Mesendoderm (in vitro differentiated cells): ENCODE data around the gene JTB.
"Not testable (repeated sequence)": the region's sequence is repeated elsewhere in the genome, so short reads cannot be mapped to it uniquely, and the experiment has no call there.

Source experiments
- DNase-seq: peaks from one replicate; pipeline ENCODE4 v3.0.0; 2013
- H2AK5ac ChIP-seq: 2 replicates; pipeline ENCODE4 v1.6.1; 2013; ENCODE audit warnings: low read length, inconsistent platforms
- H2BK120ac ChIP-seq: 2 replicates; pipeline ENCODE4 v1.6.1; 2013; ENCODE audit warnings: low read depth, mild to moderate bottlenecking, low read length, moderate library complexity, mixed read lengths
- H2BK15ac ChIP-seq: replicated peaks from 2 replicates; pipeline ENCODE4 v1.6.1; 2013; ENCODE audit warnings: low read depth, mild to moderate bottlenecking, moderate library complexity
- H2BK5ac ChIP-seq: 2 replicates; pipeline ENCODE4 v1.6.1; 2013; ENCODE audit warnings: low read length, inconsistent platforms
- H3K18ac ChIP-seq: 2 replicates; pipeline ENCODE4 v1.6.1; 2013; ENCODE audit warnings: mild to moderate bottlenecking, low read length, mixed read lengths
- H3K23ac ChIP-seq: one replicate; pipeline ENCODE4 v1.6.1; 2013; ENCODE audit warnings: low read length
- H3K27ac ChIP-seq: 2 replicates; pipeline ENCODE4 v1.5.1; 2013; ENCODE audit warnings: low read depth, mild to moderate bottlenecking, inconsistent platforms, low read length, moderate library complexity
- H3K27me3 ChIP-seq: 2 replicates; pipeline ENCODE4 v1.6.1; 2013; ENCODE audit warnings: low read length, control low read depth, mild to moderate bottlenecking, inconsistent platforms; ENCODE audit not compliant: insufficient read depth, poor library complexity
- H3K36me3 ChIP-seq: 2 replicates; pipeline ENCODE4 v1.6.1; 2013; ENCODE audit warnings: low read length, inconsistent platforms; ENCODE audit not compliant: control insufficient read depth, insufficient read depth
- H3K4ac ChIP-seq: one replicate; pipeline ENCODE4 v1.6.1; 2013; ENCODE audit warnings: low read depth, mild to moderate bottlenecking, low read length, moderate library complexity
- H3K4me1 ChIP-seq: 2 replicates; pipeline ENCODE4 v1.6.1; 2013; ENCODE audit warnings: low read depth, low read length, inconsistent platforms; ENCODE audit not compliant: control insufficient read depth
- H3K4me2 ChIP-seq: 2 replicates; pipeline ENCODE4 v1.6.1; 2013; ENCODE audit warnings: low read length
- H3K4me3 ChIP-seq: 2 replicates; pipeline ENCODE4 v1.5.1; 2013; ENCODE audit warnings: mild to moderate bottlenecking, low read length
- H3K56ac ChIP-seq: one replicate; pipeline ENCODE4 v1.6.1; 2013; ENCODE audit warnings: low read length
- H3K79me1 ChIP-seq: 2 replicates; pipeline ENCODE4 v1.6.1; 2013; ENCODE audit warnings: low read length, inconsistent platforms
- H3K79me2 ChIP-seq: 2 replicates; pipeline ENCODE4 v1.6.1; 2013; ENCODE audit warnings: mild to moderate bottlenecking, low read length; ENCODE audit not compliant: control insufficient read depth, insufficient read depth
- H3K9ac ChIP-seq: 2 replicates; pipeline ENCODE4 v1.6.1; 2013; ENCODE audit warnings: low read length, inconsistent platforms
- H4K5ac ChIP-seq: one replicate; pipeline ENCODE4 v1.6.1; 2013; ENCODE audit warnings: low read length
- H4K8ac ChIP-seq: one replicate; pipeline ENCODE4 v1.6.1; 2013; ENCODE audit warnings: low read depth, mild to moderate bottlenecking, control low read depth, low read length, moderate library complexity
- WGBS: extraction: QIAGEN DNeasy Blood & Tissue Kit; methylation state at CpG from one replicate; pipeline ENCODE4 v1.1.7; 2013; ENCODE audit warnings: low lambda C conversion rate, missing lambda C conversion rate; ENCODE audit not compliant: insufficient coverage; ENCODE audit errors: extremely low coverage; 5-methylcytosine and 5-hydroxymethylcytosine counted together

JTB gene

DNA sequence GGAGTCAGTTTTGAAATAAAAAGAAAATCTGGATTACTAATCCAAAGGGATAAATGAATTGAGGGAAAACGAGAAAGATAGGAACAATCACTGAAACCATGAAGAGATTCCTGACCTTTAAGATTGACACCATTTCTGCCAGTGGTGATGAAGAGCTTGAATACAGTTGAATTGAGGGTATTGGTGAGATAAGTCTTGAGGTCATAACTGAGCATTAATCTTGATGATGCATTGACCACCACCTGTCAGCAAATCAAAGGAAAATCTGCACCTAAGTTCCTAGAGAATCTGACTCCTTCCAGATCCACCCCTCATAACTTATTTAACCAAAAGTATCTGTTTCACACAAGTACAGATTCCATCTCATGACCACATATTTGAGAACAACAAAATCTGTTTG is 34.7 kb upstream of the JTB start:
- H4K8ac ChIP-seq: no peak overlapping the region
- DNase-seq: no peak
- no peaks in the 10 kb centered on the region for H3K79me2 ChIP-seq
- no peak overlapping the region for H3K9ac ChIP-seq
- H3K27ac ChIP-seq: no peak overlapping the region
- H3K4me3 ChIP-seq: no peak overlapping the region
- no peak overlapping the region for H3K18ac ChIP-seq
- H3K79me1 ChIP-seq: no peaks in the 10 kb centered on the region
- no peak overlapping the region for H3K4me2 ChIP-seq
- H2BK15ac ChIP-seq: no peak overlapping the region
- H3K56ac ChIP-seq: no peak overlapping the region
- H3K27me3 ChIP-seq: no peaks in the 10 kb centered on the region
- H2AK5ac ChIP-seq: no peak overlapping the region
- no peak overlapping the region for H3K4ac ChIP-seq
- no peak overlapping the region for H2BK5ac ChIP-seq
- H3K4me1 ChIP-seq: no peaks in the 10 kb centered on the region
- no CpG with 5 or more reads among the region's 1 CpG for WGBS
- H2BK120ac ChIP-seq: no peak overlapping the region
- H3K23ac ChIP-seq: no peak overlapping the region
- no peak overlapping the region for H4K5ac ChIP-seq
- H3K36me3 ChIP-seq: no peaks in the 10 kb centered on the region

- Histone ChIP-seq H3K4ac (no peak overlapping the region), H3K27ac (no peak overlapping the region), H3K4me1 (no peaks in the 10 kb centered on the region), H2BK15ac (no peak overlapping the region), H3K36me3 (no peaks in the 10 kb centered on the region), H3K9ac (no peak overlapping the region), H4K5ac (no peak overlapping the region), H2AK5ac (no peak overlapping the region), H4K8ac (no peak overlapping the region), H3K79me2 (no peaks in the 10 kb centered on the region), H3K79me1 (no peaks in the 10 kb centered on the region), H3K56ac (no peak overlapping the region), H3K27me3 (no peaks in the 10 kb centered on the region), H3K18ac (no peak overlapping the region), H3K4me2 (no peak overlapping the region), H2BK120ac (no peak overlapping the region), H3K23ac (no peak overlapping the region), H3K4me3 (no peak overlapping the region), H2BK5ac (no peak overlapping the region)
- no peak for DNase-seq
- WGBS: no CpG with 5 or more reads among the region's 3 CpGs
Observed at GRCh38 chr1:154006136-154006535, 28.7 kb upstream of the JTB start.

DNA sequence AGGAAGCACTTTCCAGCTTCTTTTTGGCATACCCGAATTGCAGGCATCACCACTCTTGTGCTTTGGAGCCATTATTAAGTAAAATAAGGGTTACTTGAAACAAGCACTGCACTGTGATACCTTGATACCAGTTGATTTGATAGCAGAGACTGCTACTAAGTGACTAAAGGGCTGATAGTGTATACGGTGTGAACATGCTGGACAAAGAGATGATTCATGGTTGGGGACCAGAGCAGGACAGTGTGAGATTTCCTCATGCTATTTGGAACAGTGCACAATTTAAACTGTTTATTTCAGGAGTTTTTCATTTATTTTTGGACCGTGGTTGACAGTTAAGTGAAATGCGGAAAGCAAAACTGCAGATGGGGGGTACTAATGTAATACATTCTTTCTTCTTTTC is 22.9 kb upstream of the JTB start:
- no peaks in the 10 kb centered on the region for H3K4me1 ChIP-seq
- no peak overlapping the region for H2BK120ac ChIP-seq
- H3K4me2 ChIP-seq: no peak overlapping the region
- H2BK5ac ChIP-seq: no peak overlapping the region
- H3K27me3 ChIP-seq: no peaks in the 10 kb centered on the region
- WGBS: no CpG with 5 or more reads among the region's 4 CpGs
- no peak overlapping the region for H3K4me3 ChIP-seq
- H3K23ac ChIP-seq: no peak overlapping the region
- no peak overlapping the region for H3K18ac ChIP-seq
- no peak overlapping the region for H2AK5ac ChIP-seq
- DNase-seq: no peak
- H2BK15ac ChIP-seq: no peak overlapping the region
- H3K56ac ChIP-seq: no peak overlapping the region
- no peaks in the 10 kb centered on the region for H3K79me2 ChIP-seq
- no peak overlapping the region for H4K5ac ChIP-seq
- no peak overlapping the region for H3K27ac ChIP-seq
- no peaks in the 10 kb centered on the region for H3K36me3 ChIP-seq
- no peak overlapping the region for H3K4ac ChIP-seq
- no peak overlapping the region for H3K9ac ChIP-seq
- no peak overlapping the region for H4K8ac ChIP-seq
- H3K79me1 ChIP-seq: no peaks in the 10 kb centered on the region

DNA sequence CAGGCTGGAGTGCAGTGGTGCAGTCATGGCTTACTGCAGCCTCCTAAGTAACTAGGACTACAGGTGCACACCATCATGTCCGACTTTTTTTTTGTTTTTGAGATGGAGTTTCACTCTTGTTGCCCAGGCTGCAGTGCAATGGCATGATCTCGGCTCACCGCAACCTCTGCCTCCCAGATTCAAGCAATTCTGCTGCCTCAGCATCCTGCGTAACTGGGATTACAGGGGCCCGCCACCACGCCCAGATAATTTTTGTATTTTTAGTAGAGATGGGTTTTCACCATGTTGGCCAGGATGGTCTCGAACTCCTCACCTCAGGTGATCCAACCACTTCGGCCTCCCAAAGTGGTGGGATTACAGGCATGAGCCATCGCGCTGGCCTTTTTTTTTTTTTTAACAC is 19.4 kb upstream of the JTB start:
- H3K4me3 ChIP-seq, H3K27me3 ChIP-seq, H2BK15ac ChIP-seq, H3K79me2 ChIP-seq, H3K4me2 ChIP-seq, H2BK120ac ChIP-seq, H3K56ac ChIP-seq, H3K79me1 ChIP-seq, H3K4ac ChIP-seq, H2BK5ac ChIP-seq, H2AK5ac ChIP-seq, H3K27ac ChIP-seq, H3K36me3 ChIP-seq, H3K4me1 ChIP-seq, H4K8ac ChIP-seq, H3K23ac ChIP-seq, H4K5ac ChIP-seq, H3K9ac ChIP-seq, DNase-seq, H3K18ac ChIP-seq: not testable (repeated sequence)
- no CpG with 5 or more reads among the region's 10 CpGs for WGBS

DNA sequence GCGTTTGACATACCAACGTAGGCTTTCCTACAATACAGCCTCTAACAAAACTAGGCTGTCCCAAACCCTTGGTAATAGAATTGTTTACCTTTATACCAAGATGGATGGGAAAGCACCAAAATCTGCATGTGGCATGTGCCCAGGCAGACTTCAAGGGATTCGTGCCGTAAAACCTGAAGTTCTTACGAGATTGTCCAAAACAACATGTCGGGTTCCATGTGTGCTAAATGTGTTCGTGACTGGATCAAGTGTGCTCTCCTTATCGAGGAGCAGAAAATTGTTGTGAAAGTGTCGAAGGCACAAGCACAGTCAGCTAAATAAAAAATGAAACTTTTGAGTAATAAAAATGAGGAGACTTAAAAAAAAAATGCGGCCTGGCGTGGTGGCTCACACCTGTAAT is 18.2 kb upstream of the JTB start:
- no peak overlapping the region for H2BK15ac ChIP-seq
- WGBS: no CpG with 5 or more reads among the region's 11 CpGs
- no peak overlapping the region for H3K9ac ChIP-seq
- H2BK5ac ChIP-seq: no peak overlapping the region
- H4K5ac ChIP-seq: no peak overlapping the region
- no peak for DNase-seq
- no peak overlapping the region for H2AK5ac ChIP-seq
- H2BK120ac ChIP-seq: no peak overlapping the region
- no peak overlapping the region for H3K23ac ChIP-seq
- peaks cover 4% of the 10 kb centered on the region for H3K36me3 ChIP-seq
- H3K4me3 ChIP-seq: no peak overlapping the region
- H3K79me1 ChIP-seq: peaks cover 5% of the 10 kb centered on the region
- no peak overlapping the region for H3K18ac ChIP-seq
- H3K27ac ChIP-seq: no peak overlapping the region
- H4K8ac ChIP-seq: no peak overlapping the region
- no peak overlapping the region for H3K4ac ChIP-seq
- peaks cover 16% of the 10 kb centered on the region for H3K79me2 ChIP-seq
- H3K4me1 ChIP-seq: no peaks in the 10 kb centered on the region
- H3K4me2 ChIP-seq: no peak overlapping the region
- H3K56ac ChIP-seq: no peak overlapping the region
- H3K27me3 ChIP-seq: no peaks in the 10 kb centered on the region

DNA sequence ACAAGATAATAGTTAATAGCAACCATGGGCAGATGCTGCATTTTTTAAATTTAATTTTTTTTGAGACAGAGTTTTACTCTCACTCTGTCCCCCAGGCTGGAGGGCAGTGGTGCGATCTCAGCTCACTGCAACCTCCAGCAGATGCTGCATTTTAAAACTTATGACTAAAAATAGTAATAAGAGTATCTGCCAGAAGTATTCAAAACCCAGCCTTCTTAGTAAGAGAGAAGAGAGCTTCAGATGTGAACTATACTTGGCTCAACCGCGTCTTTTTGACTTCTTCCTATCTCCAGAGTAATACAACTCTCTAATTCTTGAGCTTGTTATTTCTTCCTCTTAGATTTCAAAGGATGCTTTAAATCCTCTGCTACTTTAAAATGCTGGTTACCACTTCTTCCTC is 17.7 kb upstream of the JTB start:
- Histone ChIP-seq H3K79me1 (peaks cover 5% of the 10 kb centered on the region), H3K79me2 (peaks cover 17% of the 10 kb centered on the region), H3K4me2 (no peak overlapping the region), H3K4ac (no peak overlapping the region), H2BK5ac (no peak overlapping the region), H4K5ac (no peak overlapping the region), H3K56ac (no peak overlapping the region), H3K27ac (no peak overlapping the region), H3K23ac (no peak overlapping the region), H3K9ac (no peak overlapping the region), H2AK5ac (no peak overlapping the region), H4K8ac (no peak overlapping the region), H2BK15ac (no peak overlapping the region), H3K18ac (no peak overlapping the region), H3K4me3 (no peak overlapping the region), H3K36me3 (peaks cover 4% of the 10 kb centered on the region), H3K27me3 (no peaks in the 10 kb centered on the region), H3K4me1 (no peaks in the 10 kb centered on the region), H2BK120ac (no peak overlapping the region)
- DNase-seq: no peak
- WGBS: no CpG with 5 or more reads among the region's 3 CpGs
